NCI-H2196 (cell line): ENCODE results near the gene CXCL11.
"Not testable (repeated sequence)": the region's sequence is repeated elsewhere in the genome, so short reads cannot be mapped to it uniquely, and the experiment has no call there.

Experiments used
- DNase-seq: peaks from one replicate; lab custom pipeline; 2025; ENCODE audit not compliant: unreplicated experiment; lab: John Stamatoyannopoulos, UW

Gene CXCL11

GRCh38 chr4:76043306-76043705, 7.4 kb upstream of the CXCL11 start:
- not testable (repeated sequence) for DNase-seq

- DNase-seq, result not testable (repeated sequence)
These were observed 6.5 kb upstream of the CXCL11 start for GRCh38 chr4:76042241-76042998.

- no peak for DNase-seq
These were observed 985 bp upstream of the CXCL11 start for GRCh38 chr4:76036855-76037254.

GRCh38 chr4:76035141-76035540, 729 bp downstream of the CXCL11 start:
- DNase-seq, result no peak

GRCh38 chr4:76029300-76029699, 6.6 kb downstream of the CXCL11 start:
- no peak for DNase-seq

- no peak for DNase-seq
These were observed 7.5 kb downstream of the CXCL11 start for GRCh38 chr4:76028350-76028765.

- DNase-seq, result no peak
These were observed 11.8 kb downstream of the CXCL11 start for GRCh38 chr4:76024065-76024464.

GRCh38 chr4:76023389-76023788, 12.5 kb downstream of the CXCL11 start, which contains the start of gene CXCL10:
CXCL10 (minus strand) TSS chr4:76023497; CDS start chr4:76023431, 66 bp downstream.
- no peak for DNase-seq

GRCh38 chr4:76022677-76023076, 13.2 kb downstream of the CXCL11 start:
- DNase-seq, result no peak

GRCh38 chr4:76022031-76022430, 13.8 kb downstream of the CXCL11 start:
- DNase-seq, result no peak

GRCh38 chr4:76017056-76017686, 18.7 kb downstream of the CXCL11 start:
- DNase-seq, result no peak

GRCh38 chr4:76016393-76016792, 19.5 kb downstream of the CXCL11 start:
- DNase-seq, result no peak

GRCh38 chr4:76013540-76013939, 22.3 kb downstream of the CXCL11 start:
- no peak for DNase-seq

- no peak for DNase-seq
These were observed 23.5 kb downstream of the CXCL11 start for GRCh38 chr4:76012388-76012801.

GRCh38 chr4:76011700-76012387, 24.0 kb downstream of the CXCL11 start:
- no peak for DNase-seq

- no peak for DNase-seq
These were observed 24.7 kb downstream of the CXCL11 start for GRCh38 chr4:76011018-76011670.

GRCh38 chr4:76010576-76010975, 25.3 kb downstream of the CXCL11 start:
- no peak for DNase-seq

- no peak for DNase-seq
These were observed 26.6 kb downstream of the CXCL11 start for GRCh38 chr4:76009311-76009710.

- no peak for DNase-seq
These were observed 28.6 kb downstream of the CXCL11 start, which contains the start of gene CXCL9 for GRCh38 chr4:76007089-76007862. CXCL9 (minus strand) TSS chr4:76007509; CDS start chr4:76007449, 60 bp downstream.

GRCh38 chr4:76003620-76004019, 32.2 kb downstream of the CXCL11 start:
- DNase-seq, result no peak
